ENCODE results near the gene RNF26. TPM values are rescaled to one million over a fixed set of nuclear protein-coding genes. Genes with fewer than 3 reads are reported as not detected.

RNF26 gene
- total and polyA plus RNA-seq, 2 of the 13 experiments (the other 11 are each of a cell fraction or from before 2014, with no cell fraction given) = 11.9 to 26.3 TPM

- 0 out of 2 replicates have a peak, but pooled peaks have one; percentile 42 for TF ChIP-seq NFKBIZ (CRISPR knock-in tag; IDR thresholded peaks at IDR 0.05)
- TF ChIP-seq ZFP36L1 (CRISPR knock-in tag; IDR thresholded peaks at IDR 0.05) = no peak
- no peak for TF ChIP-seq ZNF282 (IDR thresholded peaks at IDR 0.05; ENCODE audit: partially characterized antibody)
- TF ChIP-seq EP300 (IDR thresholded peaks at IDR 0.05; ENCODE audit: low read depth in 2 of 2, low read length in 2 of 2) = peak in 1 of 2 experiments; percentile 25; a peak in 1 of 4 replicates
- no peak for TF ChIP-seq EP300 (CRISPR knock-in tag; IDR thresholded peaks at IDR 0.05; ENCODE audit: borderline replicate concordance)
- peak; percentile 90 for TF ChIP-seq NR2F6 (IDR thresholded peaks at IDR 0.05)
- peak; percentile 88 for TF ChIP-seq NR2F6 (CRISPR knock-in tag; IDR thresholded peaks at IDR 0.05)
- TF ChIP-seq XRCC5 (optimal IDR thresholded peaks at IDR 0.05; ENCODE audit: low read length) = peak; percentile 39
- peak; percentile 48; the same call in 1 of the 2 replicates for TF ChIP-seq ZNF205 (CRISPR knock-in tag; IDR thresholded peaks at IDR 0.05)
- TF ChIP-seq RNF219 (CRISPR knock-in tag; IDR thresholded peaks at IDR 0.05) = no peak
- peak; percentile 85; the same call in 1 of the 2 replicates for TF ChIP-seq RXRA (CRISPR knock-in tag; IDR thresholded peaks at IDR 0.05)
- TF ChIP-seq GFI1 (CRISPR knock-in tag; IDR thresholded peaks at IDR 0.05; ENCODE audit: borderline replicate concordance) = peak; percentile 58; the same call in 1 of the 2 replicates
- TF ChIP-seq PAWR (CRISPR knock-in tag; IDR thresholded peaks at IDR 0.05; ENCODE audit: borderline replicate concordance) = no peak
- TF ChIP-seq MIER3 (CRISPR knock-in tag; IDR thresholded peaks at IDR 0.05; ENCODE audit: borderline replicate concordance) = 0 out of 2 replicates have a peak, but pooled peaks have one; percentile 23
- peak; percentile 36; the same call in 1 of the 2 replicates for TF ChIP-seq ZNF121 (CRISPR knock-in tag; IDR thresholded peaks at IDR 0.05)
- 0 out of 2 replicates have a peak, but pooled peaks have one; percentile 17 for TF ChIP-seq ATF3 (CRISPR knock-in tag; IDR thresholded peaks at IDR 0.05)
- TF ChIP-seq ZNF770 (CRISPR knock-in tag; IDR thresholded peaks at IDR 0.05) = peak; percentile 36; the same call in 1 of the 2 replicates
- TF ChIP-seq HNF4A (CRISPR knock-in tag; IDR thresholded peaks at IDR 0.05) = peak; percentile 83
- peak; percentile 73 for TF ChIP-seq GABPB1 (CRISPR knock-in tag; IDR thresholded peaks at IDR 0.05)
- TF ChIP-seq SAFB2 (CRISPR knock-in tag; IDR thresholded peaks at IDR 0.05; ENCODE audit: borderline replicate concordance, low read depth) = no peak
- TF ChIP-seq CBFB (CRISPR knock-in tag; IDR thresholded peaks at IDR 0.05) = no peak
- TF ChIP-seq ZBTB21 (CRISPR knock-in tag; IDR thresholded peaks at IDR 0.05) = 0 out of 2 replicates have a peak, but pooled peaks have one; percentile 40
- peak; percentile 57; the same call in 1 of the 2 replicates for TF ChIP-seq PITX1 (CRISPR knock-in tag; IDR thresholded peaks at IDR 0.05)
- TF ChIP-seq CREM (IDR thresholded peaks at IDR 0.05) = peak; percentile 70
- no peak for TF ChIP-seq CREM (CRISPR knock-in tag; IDR thresholded peaks at IDR 0.05)
- TF ChIP-seq GATAD2A (CRISPR knock-in tag; IDR thresholded peaks at IDR 0.05) = peak; percentile 58; the same call in 1 of the 2 replicates
- 0 out of 2 replicates have a peak, but pooled peaks have one; percentile 13 for TF ChIP-seq ZNF331 (CRISPR knock-in tag; IDR thresholded peaks at IDR 0.05)
- peak; percentile 59; the same call in 1 of the 2 replicates for TF ChIP-seq TBX2 (CRISPR knock-in tag; IDR thresholded peaks at IDR 0.05; ENCODE audit: borderline replicate concordance)
- no peak for TF ChIP-seq GABPA (IDR thresholded peaks at IDR 0.05; ENCODE audit: low read depth, low read length)
- TF ChIP-seq GABPA (CRISPR knock-in tag; IDR thresholded peaks at IDR 0.05; ENCODE audit: low read depth) = peak; percentile 77
Observed at GRCh38 chr11:119370486-119371046, 36.2 kb downstream of the RNF26 start (continued).
